HepG2 (cell line): ENCODE data around the gene COL4A6. TPM values are rescaled to one million over a fixed set of nuclear protein-coding genes. Genes with fewer than 3 reads are reported as not detected.

Source experiments
- ATAC-seq: fragments of 200-7000 bp; cut with Tn5 transposase; 3 replicates; pipeline ENCODE4 v1.9.1; 2020; ENCODE audit warnings: mild to moderate bottlenecking, moderate library complexity
- BruUV-seq: library from RNA; stranded (reverse); fragments of 400-500 nt; replicated peaks from 2 replicates; lab custom pipeline; 2021; lab: Mats Ljungman, UMichigan
- CTCF ChIA-PET: fragments of 300-600 bp; formaldehyde crosslinking; extraction: SDS; loops from one replicate; lab custom pipeline; 2021; ENCODE audit warnings: low total read pairs, inconsistent platforms, low intra/inter-chr PET ratio; lab: Yijun Ruan, JAX
- POLR2A ChIA-PET: fragments of 350-600 bp; sonication (Branson Sonifier 250); formaldehyde crosslinking; loops from one replicate; lab custom pipeline; 2020; ENCODE audit warnings: antibody characterized with exemption, inconsistent platforms; lab: Yijun Ruan, JAX
- DNase-seq: peaks from one replicate; pipeline ENCODE4 v3.0.0-alpha.2; 2015; ENCODE audit warnings: low spot score
- FAIRE-seq: peaks from 3 replicates; lab custom pipeline; 2011; peaks lifted over from hg19 to GRCh38; lab: Jason Lieb, UNC
- H2AFZ ChIP-seq: one replicate; pipeline ENCODE4 v1.6.1; 2011; ENCODE audit warnings: low read length, inconsistent platforms
- H3K27ac ChIP-seq: fragments of 300-600 bp; 3 replicates; pipeline ENCODE4 v1.8.0; 2011; ENCODE audit warnings: mixed run types, mild to moderate bottlenecking, mixed read lengths, low read length, inconsistent platforms; ENCODE audit not compliant: insufficient read depth; ENCODE audit errors: extremely low read length
- H3K27me3 ChIP-seq, 2 experiments: fragments of 200-600 bp in 1 of 2; 2 replicates in 1 of 2; 3 replicates in 1 of 2; pipeline versions ENCODE4 v1.6.0 to v1.8.0; 2011; ENCODE audit warnings: low read length in 2 of 2, mild to moderate bottlenecking in 2 of 2, moderate library complexity in 2 of 2, inconsistent platforms in 1 of 2; ENCODE audit not compliant: insufficient read depth in 2 of 2, control insufficient read depth in 1 of 2
- H3K36me3 ChIP-seq, 2 experiments: fragments of 200-600 bp in 1 of 2; replicated peaks in 1 of 2; 2 replicates in 1 of 2; 3 replicates in 1 of 2; pipeline versions ENCODE4 v1.5.1 to v1.8.0; 2011; ENCODE audit warnings: low read length in 2 of 2, inconsistent platforms in 1 of 2; ENCODE audit not compliant: insufficient read depth in 2 of 2, control insufficient read depth in 1 of 2
- H3K4me1 ChIP-seq: 2 replicates; pipeline ENCODE4 v1.5.1; 2012; ENCODE audit warnings: low read length, inconsistent platforms; ENCODE audit not compliant: insufficient read depth
- H3K4me2 ChIP-seq: 2 replicates; pipeline ENCODE4 v1.6.0; 2011; ENCODE audit warnings: low read depth, low read length, inconsistent platforms
- H3K4me3 ChIP-seq, 3 experiments: fragments of 200-600 bp in 1 of 3; sonication (generic), shearing (Covaris generic) in 1 of 3; replicated peaks in 1 of 3; 2 replicates each; pipeline ENCODE4 v1.5.1; 2011 to 2016; ENCODE audit warnings: low read length in 3 of 3, inconsistent platforms in 2 of 3, low read depth in 2 of 3, mild to moderate bottlenecking in 2 of 3, control low read depth in 1 of 3, mixed read lengths in 1 of 3; ENCODE audit not compliant: insufficient read depth in 1 of 3
- H3K79me2 ChIP-seq: one replicate; pipeline ENCODE4 v1.6.1; 2011; ENCODE audit warnings: low read length, inconsistent platforms; ENCODE audit not compliant: insufficient read depth
- H3K9ac ChIP-seq: 2 replicates; pipeline ENCODE4 v1.6.0; 2011; ENCODE audit warnings: mild to moderate bottlenecking, low read depth, low read length, inconsistent platforms; ENCODE audit not compliant: insufficient read depth
- H3K9me3 ChIP-seq: 2 replicates; pipeline ENCODE4 v1.5.1; 2012; ENCODE audit warnings: mild to moderate bottlenecking, low read length
- H4K20me1 ChIP-seq: 2 replicates; pipeline ENCODE4 v1.6.0; 2011; ENCODE audit warnings: inconsistent platforms, mild to moderate bottlenecking, low read length, moderate library complexity; ENCODE audit not compliant: insufficient read depth
- ATAD3A ChIP-seq: sonication (generic); formaldehyde crosslinking; IDR thresholded peaks from 2 replicates; pipeline ENCODE4 v1.4.0; 2020; ENCODE audit warnings: missing genetic modification reagents
- BRD4 ChIP-seq: sonication (generic); formaldehyde crosslinking; IDR thresholded peaks from 2 replicates; pipeline ENCODE4 v1.4.0; 2020; ENCODE audit warnings: missing genetic modification reagents
- ETV6 ChIP-seq: sonication (generic); formaldehyde crosslinking; conservative IDR thresholded peaks from 2 replicates; pipeline ENCODE4 v1.4.0; 2020; ENCODE audit warnings: missing genetic modification reagents
- FOXK1 ChIP-seq: sonication (generic); formaldehyde crosslinking; IDR thresholded peaks from 2 replicates; pipeline ENCODE4 v1.4.0; 2020; ENCODE audit warnings: low read depth, missing genetic modification reagents, borderline replicate concordance
- GATAD1 ChIP-seq: IDR thresholded peaks from 2 replicates; pipeline ENCODE4 v1.6.1; 2016; ENCODE audit warnings: missing genetic modification reagents, missing compliant biosample characterization
- GTF3A ChIP-seq: sonication (generic); formaldehyde crosslinking; conservative IDR thresholded peaks from 2 replicates; pipeline ENCODE4 v1.4.0; 2020; ENCODE audit warnings: mild to moderate bottlenecking, missing genetic modification reagents
- KDM4B ChIP-seq: sonication (generic); formaldehyde crosslinking; IDR thresholded peaks from 2 replicates; pipeline ENCODE4 v1.4.0; 2020; ENCODE audit warnings: missing genetic modification reagents
- NFYB ChIP-seq: sonication (generic); formaldehyde crosslinking; IDR thresholded peaks from 2 replicates; pipeline ENCODE4 v1.4.0; 2020; ENCODE audit warnings: missing genetic modification reagents
- THYN1 ChIP-seq: sonication (generic); formaldehyde crosslinking; IDR thresholded peaks from 2 replicates; pipeline ENCODE4 v1.8.1; 2023; ENCODE audit warnings: low read depth, mild to moderate bottlenecking, moderate library complexity, missing genetic modification reagents, borderline replicate concordance
- ZNF101 ChIP-seq: sonication (generic); formaldehyde crosslinking; IDR thresholded peaks from 2 replicates; pipeline ENCODE4 v1.4.0; 2020; ENCODE audit warnings: mild to moderate bottlenecking, low read depth, missing genetic modification reagents, borderline replicate concordance
- ZNF256 ChIP-seq: sonication (generic); formaldehyde crosslinking; conservative IDR thresholded peaks from 2 replicates; pipeline ENCODE4 v1.4.0; 2020; ENCODE audit warnings: missing genetic modification reagents
- ZNF780A ChIP-seq: sonication (generic); formaldehyde crosslinking; IDR thresholded peaks from 2 replicates; pipeline ENCODE4 v1.8.0; 2022; ENCODE audit warnings: mild to moderate bottlenecking, missing genetic modification reagents, moderate library complexity
- WGBS: methylation state at CpG from one replicate; pipeline ENCODE4 v1.1.6; 2017; ENCODE audit warnings: low lambda C conversion rate; 5-methylcytosine and 5-hydroxymethylcytosine counted together
- in situ Hi-C: cut with HindIII; loops from 2 replicates; pipeline ENCODE4 v1.10.0; 2017; ENCODE audit warnings: low pct_unique_long_range_greater_than_20kb; ENCODE audit not compliant: extremely low pct_ligation_motif_present
- intact Hi-C: fragments of 100-400 bp; cut with micrococcal nuclease; formaldehyde crosslinking; loops from one replicate; pipeline ENCODE4 v1.10.0; 2022; ENCODE audit not compliant: unreplicated experiment
- polyA plus RNA-seq, 8 experiments: library from polyadenylated mRNA; depleted of rRNA in 3 of 8; stranded (reverse) in 7 of 8; unstranded in 1 of 8; fragments of >200 nt; fragmentation: Illumina TruSeq in 4 of 8; extraction: Trizol in 4 of 8; gene quantifications; 2 replicates each; pipeline versions ENCODE4 v1.2.1 to v1.2.3, GENCODE V29; 2011 to 2016; ENCODE audit warnings: low read depth in 4 of 8, missing spikeins in 1 of 8, mixed read lengths in 1 of 8; ENCODE audit not compliant: insufficient read depth in 1 of 8
- total RNA-seq, 5 experiments: library from RNA; depleted of rRNA; stranded (reverse); fragments of >200 nt; fragmentation: Illumina TruSeq; extraction: Trizol; gene quantifications; 2 replicates each; pipeline ENCODE4 v1.2.3, GENCODE V29; 2016; ENCODE audit warnings: low read depth in 1 of 5
- TF ChIP-seq, protein P1 (sequence below): sonication (generic); formaldehyde crosslinking; IDR thresholded peaks from 2 replicates; pipeline ENCODE4 v1.5.0; 2020; ENCODE audit warnings: mild to moderate bottlenecking, missing genetic modification reagents

COL4A6 gene
- total and polyA plus RNA-seq, 2 of the 13 experiments (the other 11 are each of a cell fraction or from before 2014, with no cell fraction given) = 4.5 to 8.2 TPM

DNA sequence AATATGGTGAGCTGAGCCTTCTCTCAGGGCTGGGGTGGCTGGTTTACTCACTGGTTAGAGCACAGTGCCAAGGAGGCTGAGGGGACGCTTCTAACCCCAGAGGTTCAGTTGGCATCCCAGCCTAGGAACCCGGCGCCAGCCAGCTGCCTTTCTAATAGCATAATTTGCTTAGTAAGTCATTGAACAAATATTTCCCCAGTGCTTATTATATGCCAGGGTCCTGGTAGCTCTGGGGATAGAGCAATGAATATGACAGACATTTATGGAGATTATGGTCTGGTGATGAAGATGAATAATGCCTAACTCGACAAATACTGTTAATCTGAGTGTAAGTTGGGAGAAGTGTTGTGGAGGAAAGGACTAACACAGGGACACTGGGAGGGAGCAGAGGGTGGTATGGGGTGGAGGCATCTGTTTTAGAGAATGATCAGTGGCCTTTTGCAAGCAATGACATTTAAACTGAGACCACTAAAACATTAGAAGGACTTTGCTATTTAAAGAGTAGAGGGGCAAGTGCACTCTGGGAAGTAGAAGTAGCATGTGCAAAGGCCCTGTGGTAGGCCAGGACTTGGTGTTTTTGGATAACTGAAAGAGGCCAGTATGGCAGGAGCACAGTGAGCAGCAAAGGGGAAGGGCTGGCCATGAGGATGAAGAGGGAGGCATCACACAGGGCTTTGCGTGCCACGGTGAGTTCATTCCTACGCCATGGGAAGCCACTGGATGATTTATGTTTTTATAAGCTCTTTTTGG is 274.7 kb downstream of the COL4A6 start:
- ATAC-seq (no peak), FAIRE-seq (no peak), DNase-seq (no peak)
- Histone ChIP-seq H3K27me3 (no peaks in the 10 kb centered on the region), H3K27ac (no peak overlapping the region), H3K79me2 (no peaks in the 10 kb centered on the region), H4K20me1 (no peaks in the 10 kb centered on the region), H3K9ac (no peak overlapping the region), H3K4me2 (no peak overlapping the region), H3K36me3 (no peaks in the 10 kb centered on the region), H3K4me3 (no peak overlapping the region), H3K9me3 (no peaks in the 10 kb centered on the region), H2AFZ (no peak overlapping the region), H3K4me1 (no peaks in the 10 kb centered on the region)
- intact Hi-C loops = no loop called here
- in situ Hi-C loops = no loop called here
- POLR2A ChIA-PET = no interaction called here
- 74% methylated on average over 4 of the region's 7 CpGs for WGBS
- BruUV-seq = no TSS peak
- CTCF ChIA-PET = no interaction called here
- TF ChIP-seq NFYB (CRISPR knock-in tag) = no peak
- TF ChIP-seq ZNF256 (CRISPR knock-in tag) = no peak
- TF ChIP-seq GTF3A (CRISPR knock-in tag) = no peak
- no peak for TF ChIP-seq ZNF101 (CRISPR knock-in tag)
- no peak for TF ChIP-seq ATAD3A (CRISPR knock-in tag)
- TF ChIP-seq THYN1 (CRISPR knock-in tag) = no peak
- TF ChIP-seq, protein P1, sequence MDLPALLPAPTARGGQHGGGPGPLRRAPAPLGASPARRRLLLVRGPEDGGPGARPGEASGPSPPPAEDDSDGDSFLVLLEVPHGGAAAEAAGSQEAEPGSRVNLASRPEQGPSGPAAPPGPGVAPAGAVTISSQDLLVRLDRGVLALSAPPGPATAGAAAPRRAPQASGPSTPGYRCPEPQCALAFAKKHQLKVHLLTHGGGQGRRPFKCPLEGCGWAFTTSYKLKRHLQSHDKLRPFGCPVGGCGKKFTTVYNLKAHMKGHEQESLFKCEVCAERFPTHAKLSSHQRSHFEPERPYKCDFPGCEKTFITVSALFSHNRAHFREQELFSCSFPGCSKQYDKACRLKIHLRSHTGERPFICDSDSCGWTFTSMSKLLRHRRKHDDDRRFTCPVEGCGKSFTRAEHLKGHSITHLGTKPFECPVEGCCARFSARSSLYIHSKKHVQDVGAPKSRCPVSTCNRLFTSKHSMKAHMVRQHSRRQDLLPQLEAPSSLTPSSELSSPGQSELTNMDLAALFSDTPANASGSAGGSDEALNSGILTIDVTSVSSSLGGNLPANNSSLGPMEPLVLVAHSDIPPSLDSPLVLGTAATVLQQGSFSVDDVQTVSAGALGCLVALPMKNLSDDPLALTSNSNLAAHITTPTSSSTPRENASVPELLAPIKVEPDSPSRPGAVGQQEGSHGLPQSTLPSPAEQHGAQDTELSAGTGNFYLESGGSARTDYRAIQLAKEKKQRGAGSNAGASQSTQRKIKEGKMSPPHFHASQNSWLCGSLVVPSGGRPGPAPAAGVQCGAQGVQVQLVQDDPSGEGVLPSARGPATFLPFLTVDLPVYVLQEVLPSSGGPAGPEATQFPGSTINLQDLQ = no peak
- TF ChIP-seq ETV6 (CRISPR knock-in tag) = no peak
- TF ChIP-seq ZNF780A (CRISPR knock-in tag) = no peak
- no peak for TF ChIP-seq GATAD1
- TF ChIP-seq KDM4B (CRISPR knock-in tag) = no peak
- no peak for TF ChIP-seq FOXK1 (CRISPR knock-in tag)
- no peak for TF ChIP-seq BRD4 (CRISPR knock-in tag)
